ENCODE data around the gene CCN2.

DNA sequence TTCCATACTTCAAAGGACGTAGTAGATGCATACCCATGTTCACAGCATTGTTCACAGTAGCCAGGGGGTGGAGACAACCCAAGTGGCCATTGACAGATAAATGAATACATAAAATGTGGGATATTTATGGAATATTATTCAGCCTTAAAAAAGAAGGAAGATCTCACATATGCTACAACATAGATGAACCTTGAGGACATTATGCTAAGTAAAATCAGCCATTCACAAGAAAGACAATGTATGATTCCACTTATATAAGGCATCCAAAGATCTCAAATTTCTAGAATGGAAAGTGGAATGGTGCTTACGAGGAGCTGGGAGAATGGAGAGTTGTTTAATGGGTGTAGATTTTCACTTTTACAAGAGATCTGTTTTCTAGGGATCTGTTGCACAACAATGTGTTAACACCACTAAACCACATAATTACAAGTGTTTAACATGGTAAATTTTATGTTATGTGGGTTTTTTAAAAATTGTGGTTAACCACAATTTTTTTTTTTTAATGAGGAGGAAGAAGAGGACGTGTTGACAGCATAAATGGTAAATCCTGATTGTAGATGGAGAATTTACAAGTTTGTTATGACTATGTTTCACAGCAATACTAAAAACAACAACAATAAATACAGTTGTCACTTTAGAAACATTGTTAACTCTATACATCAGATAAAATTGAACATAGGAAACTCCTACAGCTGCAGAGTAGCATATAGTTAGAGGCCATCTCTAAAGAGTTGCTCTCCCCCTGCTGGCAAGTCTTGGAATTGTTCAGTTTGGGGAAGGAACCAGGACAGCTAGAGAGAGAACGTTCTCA is 41.6 kb downstream of the CCN2 start:
- TF ChIP-seq EZH2 (IDR thresholded peaks at IDR 0.05; ENCODE audit: insufficient read depth, low read length), result no peak
- TF ChIP-seq, protein P1, sequence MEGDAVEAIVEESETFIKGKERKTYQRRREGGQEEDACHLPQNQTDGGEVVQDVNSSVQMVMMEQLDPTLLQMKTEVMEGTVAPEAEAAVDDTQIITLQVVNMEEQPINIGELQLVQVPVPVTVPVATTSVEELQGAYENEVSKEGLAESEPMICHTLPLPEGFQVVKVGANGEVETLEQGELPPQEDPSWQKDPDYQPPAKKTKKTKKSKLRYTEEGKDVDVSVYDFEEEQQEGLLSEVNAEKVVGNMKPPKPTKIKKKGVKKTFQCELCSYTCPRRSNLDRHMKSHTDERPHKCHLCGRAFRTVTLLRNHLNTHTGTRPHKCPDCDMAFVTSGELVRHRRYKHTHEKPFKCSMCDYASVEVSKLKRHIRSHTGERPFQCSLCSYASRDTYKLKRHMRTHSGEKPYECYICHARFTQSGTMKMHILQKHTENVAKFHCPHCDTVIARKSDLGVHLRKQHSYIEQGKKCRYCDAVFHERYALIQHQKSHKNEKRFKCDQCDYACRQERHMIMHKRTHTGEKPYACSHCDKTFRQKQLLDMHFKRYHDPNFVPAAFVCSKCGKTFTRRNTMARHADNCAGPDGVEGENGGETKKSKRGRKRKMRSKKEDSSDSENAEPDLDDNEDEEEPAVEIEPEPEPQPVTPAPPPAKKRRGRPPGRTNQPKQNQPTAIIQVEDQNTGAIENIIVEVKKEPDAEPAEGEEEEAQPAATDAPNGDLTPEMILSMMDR (IDR thresholded peaks at IDR 0.05; ENCODE audit: insufficient read depth, low read depth, low read length), result peak; percentile 92
